ENCODE results near the gene NCBP2L. TPM values are rescaled to one million over a fixed set of nuclear protein-coding genes. Genes with fewer than 3 reads are reported as not detected.

The NCBP2L gene
- not detected for total RNA-seq

DNA sequence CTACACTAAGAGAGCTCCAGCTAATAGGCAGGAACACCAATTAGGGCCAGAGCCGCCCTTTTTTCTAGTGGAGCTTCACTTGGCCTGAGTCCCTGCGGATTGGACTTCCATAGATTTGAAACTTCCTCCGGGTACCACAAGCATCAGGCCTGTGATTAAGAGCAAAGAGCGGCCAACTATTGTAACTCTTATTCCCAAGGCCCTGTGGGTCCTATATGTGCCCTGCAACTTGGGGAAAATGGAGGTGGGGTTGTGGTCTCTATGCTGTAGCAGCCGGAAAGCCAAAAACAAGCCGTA, at the start of gene NCBP2L:
TSS of gene NCBP2L (plus strand) at position 198 of the 297 bp plus-strand sequence. CDS start 16,488 bp downstream, outside the sequence.
- FAIRE-seq = no peak
- DNase-seq (ENCODE audit: low spot score in 2 of 2) = no peak

DNA sequence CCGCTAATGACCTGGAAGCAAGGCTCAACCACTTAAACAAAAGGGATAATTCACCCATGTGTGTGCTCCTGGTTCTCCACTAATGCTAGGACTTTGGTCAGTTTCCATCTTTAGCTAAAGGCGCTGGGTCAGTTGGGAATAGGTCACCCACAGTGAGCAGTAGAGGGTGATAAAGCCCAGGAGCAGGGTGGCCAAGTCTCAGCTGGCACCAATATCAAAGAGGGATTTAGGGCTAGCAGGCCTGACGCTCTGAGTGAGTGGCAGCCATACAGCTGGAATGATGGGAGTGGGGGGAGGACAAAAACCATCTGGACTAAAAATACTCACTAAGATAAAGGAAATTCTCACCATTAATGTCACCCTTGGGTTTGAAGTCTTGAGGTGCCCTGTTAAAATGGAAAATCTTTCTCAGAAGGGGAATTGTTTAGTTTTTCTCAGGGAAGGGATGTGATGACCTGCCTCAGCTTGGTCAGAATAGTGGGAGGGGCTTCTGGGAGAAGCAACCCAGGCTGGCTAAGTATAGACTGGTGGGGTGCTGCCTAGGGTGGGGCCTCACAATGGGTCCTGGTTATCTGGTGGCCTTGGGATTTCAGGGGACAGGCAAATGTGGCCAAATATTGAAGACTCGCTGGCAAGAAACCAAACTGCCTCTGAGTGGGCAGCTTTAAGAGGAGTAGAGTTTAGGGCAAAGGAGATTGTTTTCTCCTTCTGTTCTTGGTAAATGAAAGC, 49.0 kb upstream of the NCBP2L start:
- DNase-seq (ENCODE audit: low spot score in 2 of 2) = no peak
- FAIRE-seq = no peak

DNA sequence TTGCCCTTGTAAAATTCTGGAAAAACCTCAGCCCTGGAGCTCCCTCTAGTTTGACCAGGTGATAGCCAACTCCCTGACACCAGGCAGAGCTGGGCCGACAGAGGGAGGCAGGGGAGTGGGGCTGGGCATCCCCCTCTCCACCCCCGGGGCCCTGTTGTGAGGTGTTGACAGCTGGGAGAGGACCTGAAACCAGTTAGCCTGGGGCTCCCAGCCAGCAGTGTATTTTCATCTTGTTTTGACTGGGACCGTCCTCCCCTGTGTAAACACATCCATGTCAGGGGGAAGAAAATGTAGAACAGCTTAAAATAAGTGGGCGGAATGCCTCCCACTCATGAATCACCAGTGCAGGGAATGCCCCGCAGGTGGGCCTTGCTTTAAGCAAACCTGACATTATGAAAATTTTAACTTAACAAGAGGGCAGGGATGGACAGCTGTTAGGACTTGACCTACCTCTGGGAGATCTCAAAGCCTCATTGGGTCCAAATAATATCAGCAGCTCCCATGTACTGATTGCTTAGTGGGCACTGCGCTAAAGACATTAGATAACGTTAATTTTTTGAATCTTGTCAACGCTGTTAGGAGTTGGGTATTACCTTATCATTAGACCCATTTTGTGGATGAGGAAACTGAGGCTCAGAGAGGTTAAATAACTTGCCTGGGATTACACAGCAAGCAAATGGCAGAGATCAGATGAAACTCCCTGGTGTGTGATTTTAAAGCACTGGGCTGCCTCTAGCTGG, 47.8 kb upstream of the NCBP2L start:
- DNase-seq (ENCODE audit: low spot score in 2 of 2) (no peak), FAIRE-seq (no peak)

DNA sequence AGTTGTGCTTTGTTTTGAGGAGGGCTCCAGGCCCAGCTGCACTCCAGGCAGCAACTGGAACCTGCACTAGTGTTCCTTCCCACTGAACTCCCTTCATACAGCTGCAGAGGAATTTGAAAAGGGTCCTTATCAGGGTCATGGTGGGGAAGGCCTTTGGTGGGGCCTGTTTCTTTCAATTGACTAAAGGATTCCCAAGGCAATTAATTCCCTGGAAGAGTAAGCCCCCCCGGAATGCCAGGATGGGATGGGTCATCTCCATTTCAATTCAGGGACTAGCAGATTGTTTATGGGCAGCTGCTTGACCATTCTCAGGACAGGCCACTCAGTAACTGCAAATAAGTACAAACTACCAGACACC, 47.3 kb upstream of the NCBP2L start:
- DNase-seq (ENCODE audit: low spot score in 2 of 2) = no peak

DNA sequence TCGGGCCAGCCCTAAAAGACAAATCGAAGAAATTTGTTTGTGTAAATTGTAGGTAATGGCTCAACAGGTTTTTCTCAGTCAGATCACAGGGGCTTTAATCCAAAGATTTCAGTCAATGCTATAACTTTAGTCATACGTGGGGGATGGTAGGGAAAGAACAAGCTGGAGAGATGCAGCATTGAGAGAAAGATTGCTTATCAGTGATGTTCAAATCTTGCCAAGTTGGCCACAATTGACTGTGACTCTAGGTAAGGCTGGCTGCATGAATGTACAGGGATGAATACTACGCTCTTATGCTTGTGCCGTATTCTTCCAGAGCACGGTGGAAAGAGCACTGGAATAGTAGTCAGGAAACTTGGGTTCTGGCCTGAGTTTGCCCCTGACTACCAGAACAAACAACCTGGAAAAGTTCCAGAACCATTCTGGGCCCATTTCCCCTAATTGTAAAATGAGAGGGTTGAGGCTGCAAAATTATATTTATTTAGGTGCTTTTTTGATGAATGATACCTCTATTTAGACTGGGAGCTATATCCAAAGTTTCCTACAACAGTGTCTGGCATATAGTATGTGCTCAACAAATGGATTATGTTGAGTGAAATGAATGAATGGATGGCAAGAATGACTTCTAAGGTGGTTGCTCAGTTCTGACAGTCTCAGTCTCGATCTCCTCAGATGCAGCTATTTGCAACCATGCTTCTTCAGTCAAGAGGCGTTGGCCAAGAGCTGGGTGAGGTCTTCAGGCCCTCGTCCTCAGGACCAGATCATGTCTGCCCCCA, 46.4 kb upstream of the NCBP2L start:
- DNase-seq (ENCODE audit: low spot score in 2 of 2) = no peak
- FAIRE-seq = no peak

More for the DNA sequence above, 47.3 kb upstream of the NCBP2L start:
- FAIRE-seq = no peak

DNA sequence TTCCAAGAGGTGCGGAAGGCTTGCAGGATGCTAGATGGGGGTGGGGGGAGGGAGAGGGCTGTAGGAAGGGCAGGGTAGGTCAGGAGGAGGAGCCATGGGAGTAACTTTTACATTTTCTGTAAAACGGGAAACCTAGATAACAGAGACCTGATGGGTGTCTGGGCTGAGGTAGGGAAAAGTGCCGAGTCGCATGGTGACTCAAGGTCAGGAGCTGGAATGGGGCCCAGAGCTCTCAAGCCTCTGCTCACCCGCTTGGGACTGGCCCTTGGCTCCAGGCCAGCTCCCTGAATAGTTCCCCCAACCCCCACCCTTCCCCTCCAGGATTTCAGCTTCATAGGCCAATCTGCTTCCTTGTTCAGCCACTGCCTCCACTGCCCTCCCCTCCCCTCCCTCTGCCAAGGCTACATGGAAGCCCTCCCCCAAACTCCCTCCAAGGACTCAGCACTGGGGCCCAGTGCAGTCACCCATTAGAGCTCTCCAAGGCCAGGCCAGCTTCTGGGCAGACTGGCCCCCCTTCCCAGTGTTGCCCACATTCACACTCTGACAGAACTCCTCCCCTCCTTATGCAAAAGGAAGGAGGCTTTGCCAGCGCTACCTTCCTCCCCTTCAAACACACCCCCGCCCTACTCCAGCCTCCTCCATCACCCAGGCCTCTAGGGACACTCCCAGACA, 45.6 kb upstream of the NCBP2L start:
- FAIRE-seq = no peak
- DNase-seq (ENCODE audit: low spot score in 2 of 2) = peak in 1 of 2 donors; percentile 35

DNA sequence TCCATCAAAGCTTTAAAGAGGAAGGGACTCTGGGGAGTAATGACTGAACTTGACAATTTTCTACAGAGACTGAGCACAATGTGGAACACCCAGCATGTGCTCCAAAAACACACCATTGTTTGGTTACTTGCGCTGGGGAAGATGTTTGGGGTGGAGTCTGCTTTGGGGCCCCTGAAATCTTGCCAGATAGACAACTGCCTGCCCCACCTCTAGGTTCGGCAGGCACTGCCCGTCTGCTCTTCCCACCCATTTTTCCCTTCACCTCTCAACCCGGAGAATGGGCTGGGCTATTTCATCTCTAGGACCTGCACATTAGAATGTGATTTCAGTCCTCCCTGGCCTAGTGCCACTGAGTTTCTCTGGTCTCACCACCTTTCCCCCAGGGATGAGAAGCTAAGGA, 43.8 kb upstream of the NCBP2L start:
- FAIRE-seq (no peak), DNase-seq (ENCODE audit: low spot score in 2 of 2) (no peak)

DNA sequence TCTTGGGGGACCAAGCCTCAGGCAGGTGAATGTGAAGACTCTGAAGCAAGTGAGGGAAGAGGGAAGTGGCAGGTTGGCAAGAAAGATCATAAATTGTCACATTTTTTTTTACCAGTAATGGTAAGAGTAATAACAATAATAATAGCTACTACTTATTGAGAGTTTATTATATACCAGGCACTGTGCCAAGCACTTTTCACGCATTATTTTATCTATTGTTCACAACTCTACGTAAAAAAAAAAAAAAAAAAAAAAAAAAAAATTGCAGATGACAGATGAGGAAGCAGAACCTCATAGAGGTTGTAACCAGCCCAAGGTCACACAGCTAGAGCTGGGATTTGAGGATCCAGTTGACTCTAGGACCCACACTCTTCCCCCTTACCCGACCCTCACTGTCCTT, 42.9 kb upstream of the NCBP2L start:
- FAIRE-seq (no peak), DNase-seq (ENCODE audit: low spot score in 2 of 2) (no peak)

DNA sequence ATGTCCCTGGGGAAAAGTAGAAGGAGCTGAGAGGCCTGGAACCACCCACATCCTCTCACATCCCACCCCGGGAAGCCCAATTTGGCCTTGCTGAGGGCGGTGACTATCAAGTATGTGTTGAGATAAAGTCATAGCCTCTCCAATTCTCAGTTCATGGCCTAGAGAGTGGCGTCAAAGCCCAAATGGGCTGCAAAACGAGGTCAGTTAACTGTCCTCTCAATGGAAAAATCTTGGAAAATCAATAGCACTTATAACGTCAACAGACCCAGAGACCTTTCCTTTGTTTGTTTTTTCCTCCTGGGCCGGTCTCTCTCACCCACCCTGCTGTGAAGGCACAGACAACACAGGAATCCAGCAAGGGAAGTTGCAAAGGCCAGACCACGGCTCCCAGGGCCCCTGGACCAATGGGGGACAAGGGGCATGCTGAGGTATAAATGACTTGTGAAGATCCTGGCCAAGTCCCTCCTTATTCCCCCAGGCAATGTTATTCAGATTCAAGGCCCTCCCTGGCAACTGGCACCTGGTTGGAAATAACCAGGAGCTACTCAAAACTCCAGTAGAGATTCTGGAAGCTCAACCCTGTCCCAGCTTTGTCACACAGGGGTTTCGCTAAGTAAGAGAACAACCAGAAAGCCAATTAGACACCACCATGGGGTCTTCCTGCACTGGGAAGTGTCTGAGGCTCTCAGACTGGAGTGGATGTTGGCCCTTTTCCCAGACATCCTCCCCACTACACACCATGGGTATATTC, 40.6 kb upstream of the NCBP2L start:
- FAIRE-seq = no peak
- DNase-seq (ENCODE audit: low spot score in 2 of 2) = no peak

DNA sequence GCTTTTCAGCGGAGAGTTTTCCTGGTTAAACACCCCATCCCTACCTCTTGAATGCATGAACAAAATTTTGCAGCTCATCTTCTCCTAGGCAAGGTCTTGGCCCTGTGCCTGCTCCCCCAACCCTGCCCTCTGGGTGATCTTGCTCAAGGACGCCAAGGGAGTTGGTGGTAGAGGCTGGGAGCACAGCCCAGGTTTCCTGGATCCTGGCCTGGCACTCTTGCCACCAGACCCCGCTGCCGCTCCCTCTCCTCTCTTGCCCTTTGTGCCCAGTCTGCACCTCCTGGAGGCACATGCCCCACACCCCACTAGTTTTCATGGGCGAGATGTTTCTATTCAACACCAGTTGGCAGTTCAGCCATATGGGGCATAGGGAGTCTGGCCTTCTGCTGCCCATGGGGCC, 39.3 kb upstream of the NCBP2L start:
- FAIRE-seq (no peak), DNase-seq (ENCODE audit: low spot score in 2 of 2) (no peak)

DNA sequence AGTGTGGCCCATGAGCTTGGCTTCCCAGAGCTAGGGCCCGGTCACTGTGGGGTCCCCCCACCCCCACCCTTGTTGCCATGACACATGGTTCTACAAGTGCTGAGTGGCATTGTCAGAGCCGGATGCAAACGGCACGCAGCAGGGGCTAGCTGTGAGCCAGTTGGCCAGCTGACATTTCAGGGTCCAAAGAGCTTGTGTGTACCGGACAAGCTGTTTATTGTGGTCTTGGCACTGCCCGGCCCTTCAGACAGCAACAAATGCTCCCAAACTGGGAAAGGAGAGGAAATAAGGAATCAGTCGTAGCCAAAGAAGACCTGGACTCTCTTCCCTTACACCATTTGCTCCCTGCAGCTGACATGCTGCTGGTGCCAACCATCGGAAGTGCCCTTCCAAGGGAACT, 38.8 kb upstream of the NCBP2L start:
- no peak for DNase-seq (ENCODE audit: low spot score in 2 of 2)

DNA sequence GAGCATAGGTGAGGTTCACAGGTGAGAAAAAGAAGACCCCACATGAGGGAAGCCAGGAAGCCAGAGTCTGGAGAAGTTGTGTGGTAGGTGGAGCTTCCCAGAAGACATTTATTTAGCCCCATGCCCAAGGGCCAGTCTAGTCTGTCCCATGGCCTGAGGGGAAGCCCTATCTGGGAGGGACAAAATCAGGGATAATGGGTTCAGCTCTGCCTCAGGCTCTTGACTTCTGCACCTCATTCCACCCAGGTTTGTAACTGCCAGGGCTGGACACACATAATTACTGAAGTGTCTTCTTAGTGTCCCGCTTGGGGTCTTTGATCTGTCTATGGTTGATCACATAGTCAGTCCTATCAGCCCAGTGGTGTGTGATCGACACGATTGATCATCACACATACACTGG, 38.0 kb upstream of the NCBP2L start:
- FAIRE-seq (no peak), DNase-seq (ENCODE audit: low spot score in 2 of 2) (no peak)

More for the DNA sequence above, 38.8 kb upstream of the NCBP2L start:
- no peak for FAIRE-seq

DNA sequence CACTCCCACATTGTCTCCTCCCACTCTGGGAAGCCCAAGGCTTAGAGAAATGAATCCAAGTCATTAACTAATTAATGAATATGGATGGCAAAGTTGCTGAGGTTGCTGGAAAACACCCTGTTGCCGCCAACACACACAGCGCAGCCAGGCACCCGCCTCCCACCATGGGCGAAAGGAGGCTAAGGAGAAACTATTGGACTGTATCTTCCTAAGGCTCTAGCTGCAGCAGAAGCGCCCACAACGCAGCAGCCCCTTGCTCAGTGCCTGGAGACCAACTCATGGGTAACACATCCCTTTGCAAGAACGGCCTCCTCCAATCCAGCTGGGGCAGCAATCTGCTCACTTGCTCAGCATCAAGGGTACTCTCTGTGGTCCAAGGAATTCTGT, 36.1 kb upstream of the NCBP2L start:
- DNase-seq (ENCODE audit: low spot score in 2 of 2) (no peak), FAIRE-seq (no peak)

DNA sequence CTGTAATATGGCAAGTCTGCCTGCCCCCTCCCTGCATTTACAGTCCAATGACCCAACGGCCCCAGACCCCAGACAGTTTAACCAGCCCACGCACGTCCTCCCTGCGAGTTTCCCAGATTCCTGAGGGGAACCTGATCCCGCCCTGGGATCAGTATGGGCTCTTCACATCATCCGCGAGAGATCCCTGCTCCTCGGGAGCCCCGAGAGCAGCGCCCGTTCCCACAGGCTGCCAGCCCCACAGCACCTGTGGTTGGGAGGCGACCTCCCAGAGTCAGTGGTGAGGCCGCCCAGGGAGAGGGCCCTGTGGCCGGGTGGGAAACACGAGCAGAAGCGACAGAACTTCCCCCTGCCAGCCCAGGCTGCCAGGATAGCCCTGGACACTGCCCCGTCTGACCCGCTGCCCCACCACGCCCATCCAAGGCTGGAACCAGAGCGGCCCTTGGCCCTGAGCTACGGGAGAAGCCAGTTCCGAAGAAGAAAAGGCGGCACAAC, 34.8 kb upstream of the NCBP2L start:
- no peak for DNase-seq (ENCODE audit: low spot score in 2 of 2)
- FAIRE-seq = no peak

DNA sequence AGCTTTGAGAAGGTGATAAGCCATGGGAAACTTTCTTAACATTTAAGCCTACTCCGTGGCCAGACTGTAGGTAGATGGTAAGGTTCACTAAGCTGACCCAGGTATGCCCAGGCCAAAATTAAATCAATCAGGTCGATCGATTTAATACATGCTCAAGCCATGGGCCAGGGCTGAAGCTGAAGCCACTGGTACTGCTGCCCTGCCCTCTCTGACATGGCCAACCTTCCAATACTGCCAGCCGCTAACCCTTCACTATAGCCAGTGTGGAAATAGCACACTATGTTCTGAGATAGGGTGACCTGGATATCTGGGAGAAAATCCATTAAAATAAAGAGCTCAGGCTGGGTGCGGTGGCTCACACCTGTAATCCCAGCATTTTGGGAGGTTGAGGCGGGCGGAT, 33.5 kb upstream of the NCBP2L start:
- FAIRE-seq (no peak), DNase-seq (ENCODE audit: low spot score in 2 of 2) (no peak)

DNA sequence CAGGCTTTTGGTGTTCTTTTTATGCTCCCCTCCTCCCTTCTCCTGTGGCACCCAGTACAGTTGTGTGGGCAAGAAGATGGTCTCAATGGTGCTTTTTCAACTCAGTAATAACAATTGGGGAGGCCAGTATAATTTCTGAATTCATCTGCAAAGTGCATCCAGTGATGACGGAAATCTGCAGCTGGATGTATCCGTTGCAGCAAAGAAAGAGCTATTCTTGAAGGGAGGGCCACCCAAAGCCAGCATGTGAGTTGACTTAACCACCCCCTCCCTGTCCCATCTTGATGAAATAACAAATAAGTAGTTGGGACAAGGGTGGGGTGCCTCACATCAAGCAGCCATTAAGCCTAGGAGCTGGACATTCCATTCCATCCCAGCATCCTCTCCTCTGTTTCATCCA, 32.7 kb upstream of the NCBP2L start:
- no peak for DNase-seq (ENCODE audit: low spot score in 2 of 2)
- no peak for FAIRE-seq

DNA sequence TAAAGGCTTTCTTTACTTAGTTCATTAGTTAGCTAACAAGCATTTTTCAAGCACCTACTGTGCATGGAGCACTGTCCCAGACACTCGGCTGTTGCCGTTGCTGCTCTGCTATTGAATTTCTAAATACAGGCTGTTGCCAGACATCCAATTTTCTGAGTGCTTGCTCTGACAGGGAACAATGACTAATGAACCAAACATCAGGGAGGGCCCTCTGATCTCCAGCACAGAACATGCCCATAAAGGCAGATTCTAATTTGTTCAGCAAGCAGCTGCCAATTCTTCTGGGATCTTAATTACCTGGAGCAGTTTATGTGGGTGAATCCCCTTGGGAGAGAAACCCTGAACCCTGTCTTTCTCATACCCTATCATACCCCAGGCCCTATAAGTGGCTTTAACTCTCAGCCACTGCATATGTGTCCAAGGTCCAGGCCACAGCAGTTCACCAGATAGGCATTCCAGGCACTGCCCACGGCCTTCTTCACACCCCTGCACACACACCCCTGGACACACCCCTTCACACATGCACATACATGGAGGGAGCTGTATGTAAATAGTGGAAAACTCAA, 29.9 kb upstream of the NCBP2L start:
- DNase-seq (ENCODE audit: low spot score in 2 of 2) (no peak), FAIRE-seq (no peak)

DNA sequence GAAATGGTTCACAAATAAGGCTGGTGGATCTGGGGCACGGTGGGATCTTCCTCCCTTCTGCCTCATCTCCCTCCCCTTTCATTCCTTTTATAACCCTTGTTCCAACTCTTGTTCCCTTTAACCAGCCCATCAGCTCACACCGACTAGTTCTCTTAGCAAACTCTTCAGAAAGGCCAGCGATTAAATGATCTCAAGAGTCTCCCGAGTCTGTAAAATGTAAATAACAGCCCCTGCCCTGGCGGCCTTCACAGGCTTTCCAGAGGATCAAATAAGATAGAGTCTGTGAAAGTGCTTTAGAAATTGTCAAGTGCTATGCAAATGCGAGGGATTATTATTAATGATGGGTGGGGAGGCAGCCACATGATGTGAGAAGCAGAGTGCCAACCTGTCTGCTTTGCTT, 29.0 kb upstream of the NCBP2L start:
- DNase-seq (ENCODE audit: low spot score in 2 of 2) (no peak), FAIRE-seq (no peak)

DNA sequence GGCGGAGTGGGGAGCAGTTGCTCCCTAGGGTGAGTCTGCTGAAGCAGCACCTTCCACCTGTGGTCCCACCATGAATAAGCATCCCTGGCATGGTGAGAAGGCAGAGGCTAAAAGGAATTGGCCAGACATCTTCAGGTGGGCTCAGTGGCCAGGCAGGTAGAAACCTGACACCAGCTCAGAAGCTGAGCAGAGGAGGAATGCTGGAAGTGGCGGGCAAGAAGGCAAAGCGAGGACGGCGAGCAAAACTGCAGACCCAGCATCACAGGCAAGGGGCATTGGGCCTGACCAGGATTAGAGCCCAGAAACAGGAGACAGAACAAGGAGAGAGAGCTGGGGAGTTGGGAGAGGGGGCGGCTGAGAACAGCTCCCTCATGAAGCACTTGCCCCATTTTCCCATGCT, 27.3 kb upstream of the NCBP2L start:
- FAIRE-seq = no peak

More for the DNA sequence above, 27.3 kb upstream of the NCBP2L start:
- no peak for DNase-seq (ENCODE audit: low spot score in 2 of 2)

Measured in frontal cortex (tissue), 4 donors.